Caco-2 (cell line): ENCODE data around the gene FRMD1. TPM values are rescaled to one million over a fixed set of nuclear protein-coding genes. Genes with fewer than 3 reads are reported as not detected.
A peak's percentile ranks its signal among the peaks of the same experiment; 100 is the strongest.

Experiments
- BruUV-seq: library from RNA; stranded (reverse); fragments of 400-500 nt; replicated peaks from 2 replicates; lab custom pipeline; 2021; lab: Mats Ljungman, UMichigan
- CTCF ChIA-PET: fragments of 300-600 bp; sonication (Branson Sonifier 250); formaldehyde crosslinking; loops from one replicate; lab custom pipeline; 2022; ENCODE audit warnings: antibody characterized with exemption; lab: Charles Lee
- POLR2A ChIA-PET: fragments of 300-600 bp; sonication (Branson Sonifier 250); formaldehyde crosslinking; loops from one replicate; lab custom pipeline; 2022; ENCODE audit warnings: antibody characterized with exemption; lab: Charles Lee
- DNase-seq, 2 experiments: peaks; one replicate each; pipeline versions ENCODE4 v3.0.0 to v3.0.0-alpha.2; 2020 to 2022
- H3K27me3 ChIP-seq: replicated peaks from 2 replicates; pipeline ENCODE4 v1.6.0; 2011; ENCODE audit warnings: low read length; ENCODE audit not compliant: control insufficient read depth, insufficient read depth
- H3K36me3 ChIP-seq: 2 replicates; pipeline ENCODE4 v1.5.1; 2011; ENCODE audit warnings: low read length; ENCODE audit not compliant: control insufficient read depth, insufficient read depth
- H3K4me1 ChIP-seq: fragments of 250-450 bp; sonication (Bioruptor Pico); 2 replicates; pipeline ENCODE4 v1.5.1; 2020; ENCODE audit warnings: mild to moderate bottlenecking
- H3K4me3 ChIP-seq: 2 replicates; pipeline ENCODE4 v1.5.1; 2011; ENCODE audit warnings: low read depth, mild to moderate bottlenecking, control low read depth, low read length
- H3K9me3 ChIP-seq: fragments of 250-450 bp; sonication (Bioruptor Pico); 2 replicates; pipeline ENCODE4 v1.5.1; 2020; ENCODE audit warnings: mild to moderate bottlenecking, moderate library complexity
- H3K27ac Mint-ChIP-seq: one replicate; pipeline ENCODE4 v1.8.0; 2022; ENCODE audit warnings: mixed read lengths; ENCODE audit not compliant: unreplicated experiment
- H3K27me3 Mint-ChIP-seq: one replicate; pipeline ENCODE4 v1.8.0; 2022; ENCODE audit warnings: mixed read lengths; ENCODE audit not compliant: insufficient read depth, unreplicated experiment
- H3K36me3 Mint-ChIP-seq: one replicate; pipeline ENCODE4 v1.8.0; 2022; ENCODE audit warnings: mild to moderate bottlenecking, mixed read lengths; ENCODE audit not compliant: insufficient read depth, unreplicated experiment
- H3K4me1 Mint-ChIP-seq: one replicate; pipeline ENCODE4 v1.8.0; 2022; ENCODE audit warnings: low read depth, mixed read lengths; ENCODE audit not compliant: unreplicated experiment
- H3K4me3 Mint-ChIP-seq: one replicate; pipeline ENCODE4 v1.8.0; 2022; ENCODE audit warnings: mild to moderate bottlenecking, moderate library complexity, mixed read lengths; ENCODE audit not compliant: unreplicated experiment
- H3K9me3 Mint-ChIP-seq: one replicate; pipeline ENCODE4 v1.8.0; 2022; ENCODE audit warnings: mixed read lengths; ENCODE audit not compliant: unreplicated experiment
- intact Hi-C: fragments of 100-400 bp; cut with micrococcal nuclease; formaldehyde crosslinking; loops from one replicate; pipeline ENCODE4 v1.10.0; 2022; ENCODE audit not compliant: unreplicated experiment
- total RNA-seq: library from RNA; stranded (reverse); gene quantifications from 2 replicates; pipeline ENCODE4 v1.2.3, GENCODE V29; 2022
- TF ChIP-seq, protein P1 (sequence below), 2 experiments: fragments of 200-600 bp in 1 of 2; IDR thresholded peaks; 1 replicate in 1 of 2; 2 replicates in 1 of 2; pipeline versions ENCODE4 v1.5.1 to v1.8.0; 2011 to 2022; ENCODE audit warnings: antibody characterized with exemption in 1 of 2, control low read depth in 1 of 2, inconsistent platforms in 1 of 2, low read depth in 1 of 2, low read length in 1 of 2, mild to moderate bottlenecking in 1 of 2, moderate library complexity in 1 of 2; ENCODE audit not compliant: insufficient read depth in 1 of 2, severe bottlenecking in 1 of 2, unreplicated experiment in 1 of 2

Gene FRMD1
- total RNA-seq, 1 experiment from 2014 or later: 0.14 TPM

DNA sequence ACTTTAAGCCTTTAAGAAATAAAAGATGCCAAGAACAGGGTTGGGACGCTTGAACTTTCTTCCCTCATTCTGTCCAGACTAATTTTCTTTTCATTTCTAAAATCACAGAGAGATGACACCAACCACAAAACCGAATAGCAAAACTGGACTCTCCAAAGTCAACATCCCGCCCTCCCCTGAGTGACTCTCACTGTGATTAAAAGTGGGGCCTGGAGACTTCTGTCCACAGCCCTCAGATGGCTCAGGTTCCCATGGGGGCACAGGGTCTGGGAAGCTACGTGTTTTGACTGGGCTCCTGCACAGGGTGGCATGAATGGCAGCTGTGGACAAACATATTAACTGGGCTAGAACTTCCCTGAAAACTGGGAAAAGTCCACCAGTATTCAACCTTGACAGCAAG, 6.3 kb downstream of the FRMD1 start:
- Mint-ChIP-seq H3K27me3 (no peaks in the 10 kb centered on the region), H3K27ac (no peak overlapping the region), H3K36me3 (no peaks in the 10 kb centered on the region), H3K9me3 (no peaks in the 10 kb centered on the region), H3K4me1 (no peaks in the 10 kb centered on the region), H3K4me3 (no peak overlapping the region)
- Histone ChIP-seq H3K4me1 (peaks cover 8% of the 10 kb centered on the region), H3K27me3 (no peaks in the 10 kb centered on the region), H3K9me3 (no peaks in the 10 kb centered on the region), H3K4me3 (no peak overlapping the region), H3K36me3 (no peaks in the 10 kb centered on the region)
- ChIA-PET CTCF (no interaction called here), POLR2A (interaction anchor here (0.6 kb wide), 1 partner anchor 13 kb away, joined by 3 read pairs; no protein-coding TSS in a partner anchor)
- BruUV-seq: no TSS peak
- DNase-seq: no peak
- intact Hi-C loops: no loop called here
- TF ChIP-seq, protein P1, sequence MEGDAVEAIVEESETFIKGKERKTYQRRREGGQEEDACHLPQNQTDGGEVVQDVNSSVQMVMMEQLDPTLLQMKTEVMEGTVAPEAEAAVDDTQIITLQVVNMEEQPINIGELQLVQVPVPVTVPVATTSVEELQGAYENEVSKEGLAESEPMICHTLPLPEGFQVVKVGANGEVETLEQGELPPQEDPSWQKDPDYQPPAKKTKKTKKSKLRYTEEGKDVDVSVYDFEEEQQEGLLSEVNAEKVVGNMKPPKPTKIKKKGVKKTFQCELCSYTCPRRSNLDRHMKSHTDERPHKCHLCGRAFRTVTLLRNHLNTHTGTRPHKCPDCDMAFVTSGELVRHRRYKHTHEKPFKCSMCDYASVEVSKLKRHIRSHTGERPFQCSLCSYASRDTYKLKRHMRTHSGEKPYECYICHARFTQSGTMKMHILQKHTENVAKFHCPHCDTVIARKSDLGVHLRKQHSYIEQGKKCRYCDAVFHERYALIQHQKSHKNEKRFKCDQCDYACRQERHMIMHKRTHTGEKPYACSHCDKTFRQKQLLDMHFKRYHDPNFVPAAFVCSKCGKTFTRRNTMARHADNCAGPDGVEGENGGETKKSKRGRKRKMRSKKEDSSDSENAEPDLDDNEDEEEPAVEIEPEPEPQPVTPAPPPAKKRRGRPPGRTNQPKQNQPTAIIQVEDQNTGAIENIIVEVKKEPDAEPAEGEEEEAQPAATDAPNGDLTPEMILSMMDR (IDR thresholded peaks at IDR 0.05; ENCODE audit: insufficient read depth in 1 of 2, low read depth in 1 of 2, low read length in 1 of 2, severe bottlenecking in 1 of 2, unreplicated experiment in 1 of 2): no peak

DNA sequence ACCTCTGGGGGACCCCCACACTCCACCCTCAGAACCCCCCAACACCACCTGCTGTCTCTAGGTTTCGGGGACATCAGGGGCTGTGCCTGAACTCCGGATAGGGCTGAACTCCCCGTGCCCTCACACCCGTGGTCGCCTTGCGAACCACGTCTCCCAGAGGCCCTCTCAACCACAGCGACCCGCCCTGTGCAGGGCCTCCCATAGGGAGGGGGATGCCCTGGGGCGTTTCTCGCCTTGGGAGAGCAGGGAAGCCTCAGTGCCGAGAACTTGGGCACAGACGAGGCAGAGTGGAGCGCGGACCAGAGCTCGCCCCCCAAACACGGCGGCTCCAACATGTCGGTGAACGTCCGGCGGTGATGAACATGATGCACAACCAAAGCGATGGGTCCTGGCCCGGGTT, 6.8 kb downstream of the FRMD1 start:
- Mint-ChIP-seq H3K36me3 (no peaks in the 10 kb centered on the region), H3K4me3 (no peak overlapping the region), H3K9me3 (no peaks in the 10 kb centered on the region), H3K27ac (no peak overlapping the region), H3K27me3 (no peaks in the 10 kb centered on the region), H3K4me1 (no peaks in the 10 kb centered on the region)
- TF ChIP-seq, protein P1 (IDR thresholded peaks at IDR 0.05; ENCODE audit: insufficient read depth in 1 of 2, low read depth in 1 of 2, low read length in 1 of 2, severe bottlenecking in 1 of 2, unreplicated experiment in 1 of 2): no peak
- ChIA-PET POLR2A (interaction anchor here (0.6 kb wide), 1 partner anchor 12 kb away, joined by 3 read pairs; no protein-coding TSS in a partner anchor), CTCF (interaction anchor here (0.8 kb wide), 1 partner anchor 11 kb away, joined by 3 read pairs; no protein-coding TSS in a partner anchor)
- no peaks in the 10 kb centered on the region for H3K27me3 ChIP-seq
- H3K4me3 ChIP-seq: no peak overlapping the region
- intact Hi-C loops: no loop called here
- DNase-seq: no peak
- no peaks in the 10 kb centered on the region for H3K9me3 ChIP-seq
- BruUV-seq: no TSS peak
- peaks cover 8% of the 10 kb centered on the region for H3K4me1 ChIP-seq
- H3K36me3 ChIP-seq: no peaks in the 10 kb centered on the region

DNA sequence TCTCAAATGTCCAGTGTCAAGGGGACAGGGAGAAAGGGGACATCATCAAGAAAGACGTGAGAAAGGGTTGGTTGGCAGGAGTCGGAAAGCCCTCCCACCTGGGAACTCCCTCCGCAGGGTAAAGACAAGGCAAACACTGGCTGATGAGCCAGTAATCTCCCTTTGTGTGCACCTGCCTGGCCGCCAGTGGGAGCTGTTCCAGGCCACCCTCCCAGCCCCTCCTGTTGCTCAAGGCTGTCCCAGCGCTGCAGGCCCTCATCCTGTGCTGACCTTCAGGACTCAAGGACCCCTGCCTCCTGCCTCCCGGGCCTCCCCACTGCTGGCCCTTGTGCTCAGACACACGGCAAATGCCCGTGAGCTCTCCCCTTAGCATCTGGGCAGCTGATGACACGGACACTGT, 7.4 kb downstream of the FRMD1 start:
- DNase-seq: peak in 1 of 2 experiments; percentile 32
- POLR2A ChIA-PET: no interaction called here
- no peaks in the 10 kb centered on the region for H3K9me3 ChIP-seq
- H3K4me3 Mint-ChIP-seq: no peak overlapping the region
- H3K4me1 Mint-ChIP-seq: no peaks in the 10 kb centered on the region
- TF ChIP-seq, protein P1 (IDR thresholded peaks at IDR 0.05; ENCODE audit: insufficient read depth in 1 of 2, low read depth in 1 of 2, low read length in 1 of 2, severe bottlenecking in 1 of 2, unreplicated experiment in 1 of 2): peak; percentile 8 to 25
- H3K27ac Mint-ChIP-seq: no peak overlapping the region
- H3K27me3 Mint-ChIP-seq: no peaks in the 10 kb centered on the region
- no peaks in the 10 kb centered on the region for H3K9me3 Mint-ChIP-seq
- no peaks in the 10 kb centered on the region for H3K27me3 ChIP-seq
- H3K4me3 ChIP-seq: no peak overlapping the region
- BruUV-seq: no TSS peak
- H3K36me3 ChIP-seq: no peaks in the 10 kb centered on the region
- H3K4me1 ChIP-seq: peaks cover 8% of the 10 kb centered on the region
- intact Hi-C loops: no loop called here
- CTCF ChIA-PET: interaction anchor here (0.8 kb wide), 1 partner anchor 10 kb away, joined by 3 read pairs; no protein-coding TSS in a partner anchor
- no peaks in the 10 kb centered on the region for H3K36me3 Mint-ChIP-seq
